ENCODE results near the gene TWF2.

TWF2 gene

GRCh38 chr3:52237006-52237656, 1.8 kb downstream of the TWF2 start:
- Mint-ChIP-seq H3K27me3 (no peaks in the 10 kb centered on the region), H3K36me3 (ENCODE audit: low read depth) (peaks cover 63% of the 10 kb centered on the region), H3K9me3 (no peaks in the 10 kb centered on the region), H3K27ac (peak overlapping the region; percentile 95), H3K4me3 (peak overlapping the region; percentile 98), H3K4me1 (ENCODE audit: low read depth) (peaks cover 83% of the 10 kb centered on the region)
- DNase-seq = peak; percentile 28

- H3K9me3 Mint-ChIP-seq = no peaks in the 10 kb centered on the region
- peak; percentile 25 for DNase-seq
- peaks cover 68% of the 10 kb centered on the region for H3K36me3 Mint-ChIP-seq (ENCODE audit: low read depth)
- peak overlapping the region; percentile 31 for H3K4me3 Mint-ChIP-seq
- peak overlapping the region; percentile 85 for H3K27ac Mint-ChIP-seq
- peaks cover 82% of the 10 kb centered on the region for H3K4me1 Mint-ChIP-seq (ENCODE audit: low read depth)
- H3K27me3 Mint-ChIP-seq = no peaks in the 10 kb centered on the region
Observed at GRCh38 chr3:52236424-52236886, 2.5 kb downstream of the TWF2 start.

GRCh38 chr3:52234516-52235447, 4.2 kb downstream of the TWF2 start:
- H3K4me1 Mint-ChIP-seq (ENCODE audit: low read depth) = peaks cover 70% of the 10 kb centered on the region
- no peak overlapping the region for H3K4me3 Mint-ChIP-seq
- H3K36me3 Mint-ChIP-seq (ENCODE audit: low read depth) = peaks cover 73% of the 10 kb centered on the region
- peak; percentile 26 for DNase-seq
- H3K27ac Mint-ChIP-seq = peak overlapping the region; percentile 85
- no peaks in the 10 kb centered on the region for H3K27me3 Mint-ChIP-seq
- no peaks in the 10 kb centered on the region for H3K9me3 Mint-ChIP-seq

GRCh38 chr3:52233968-52234367, 5.0 kb downstream of the TWF2 start:
- no peaks in the 10 kb centered on the region for H3K9me3 Mint-ChIP-seq
- H3K27ac Mint-ChIP-seq = peak overlapping the region; percentile 85
- H3K27me3 Mint-ChIP-seq = no peaks in the 10 kb centered on the region
- no peak overlapping the region for H3K4me3 Mint-ChIP-seq
- DNase-seq = peak; percentile 24
- peaks cover 68% of the 10 kb centered on the region for H3K4me1 Mint-ChIP-seq (ENCODE audit: low read depth)
- H3K36me3 Mint-ChIP-seq (ENCODE audit: low read depth) = peaks cover 74% of the 10 kb centered on the region

- peak overlapping the region; percentile 85 for H3K27ac Mint-ChIP-seq
- no peaks in the 10 kb centered on the region for H3K27me3 Mint-ChIP-seq
- peak; percentile 28 for DNase-seq
- H3K36me3 Mint-ChIP-seq (ENCODE audit: low read depth) = peaks cover 75% of the 10 kb centered on the region
- H3K4me1 Mint-ChIP-seq (ENCODE audit: low read depth) = peaks cover 66% of the 10 kb centered on the region
- H3K9me3 Mint-ChIP-seq = no peaks in the 10 kb centered on the region
- no peak overlapping the region for H3K4me3 Mint-ChIP-seq
Observed at GRCh38 chr3:52233108-52233591, 5.8 kb downstream of the TWF2 start.

GRCh38 chr3:52232279-52233107, 6.5 kb downstream of the TWF2 start:
- Mint-ChIP-seq H3K36me3 (ENCODE audit: low read depth) (peaks cover 81% of the 10 kb centered on the region), H3K27ac (peak overlapping the region; percentile 85), H3K9me3 (no peaks in the 10 kb centered on the region), H3K4me3 (no peak overlapping the region), H3K27me3 (no peaks in the 10 kb centered on the region), H3K4me1 (ENCODE audit: low read depth) (peaks cover 63% of the 10 kb centered on the region)
- DNase-seq = peak; percentile 61

- Mint-ChIP-seq H3K27me3 (no peaks in the 10 kb centered on the region), H3K4me3 (no peak overlapping the region), H3K9me3 (no peaks in the 10 kb centered on the region), H3K36me3 (ENCODE audit: low read depth) (peaks cover 82% of the 10 kb centered on the region), H3K27ac (peak overlapping the region; percentile 82), H3K4me1 (ENCODE audit: low read depth) (peaks cover 59% of the 10 kb centered on the region)
- peak; percentile 94 for DNase-seq
Observed at GRCh38 chr3:52231502-52232278, 7.3 kb downstream of the TWF2 start.

GRCh38 chr3:52230889-52231499, 8.0 kb downstream of the TWF2 start:
- DNase-seq = peak; percentile 33
- H3K4me1 Mint-ChIP-seq (ENCODE audit: low read depth) = peaks cover 60% of the 10 kb centered on the region
- peak overlapping the region; percentile 82 for H3K27ac Mint-ChIP-seq
- peaks cover 79% of the 10 kb centered on the region for H3K36me3 Mint-ChIP-seq (ENCODE audit: low read depth)
- no peak overlapping the region for H3K4me3 Mint-ChIP-seq
- H3K9me3 Mint-ChIP-seq = no peaks in the 10 kb centered on the region
- H3K27me3 Mint-ChIP-seq = no peaks in the 10 kb centered on the region

- DNase-seq = no peak
- Mint-ChIP-seq H3K4me1 (ENCODE audit: low read depth) (peaks cover 60% of the 10 kb centered on the region), H3K36me3 (ENCODE audit: low read depth) (peaks cover 74% of the 10 kb centered on the region), H3K27me3 (no peaks in the 10 kb centered on the region), H3K9me3 (no peaks in the 10 kb centered on the region), H3K27ac (peak overlapping the region; percentile 72), H3K4me3 (no peak overlapping the region)
Observed at GRCh38 chr3:52230461-52230860, 8.5 kb downstream of the TWF2 start.

GRCh38 chr3:52229656-52230055, 9.3 kb downstream of the TWF2 start:
- Mint-ChIP-seq H3K4me3 (no peak overlapping the region), H3K4me1 (ENCODE audit: low read depth) (peaks cover 59% of the 10 kb centered on the region), H3K9me3 (no peaks in the 10 kb centered on the region), H3K36me3 (ENCODE audit: low read depth) (peaks cover 68% of the 10 kb centered on the region), H3K27me3 (no peaks in the 10 kb centered on the region), H3K27ac (peak overlapping the region; percentile 72)
- no peak for DNase-seq

GRCh38 chr3:52228751-52229291, 10.1 kb downstream of the TWF2 start:
- H3K27me3 Mint-ChIP-seq = no peaks in the 10 kb centered on the region
- H3K36me3 Mint-ChIP-seq (ENCODE audit: low read depth) = peaks cover 60% of the 10 kb centered on the region
- no peak overlapping the region for H3K4me3 Mint-ChIP-seq
- DNase-seq = no peak
- H3K27ac Mint-ChIP-seq = no peak overlapping the region
- H3K4me1 Mint-ChIP-seq (ENCODE audit: low read depth) = peaks cover 58% of the 10 kb centered on the region
- no peaks in the 10 kb centered on the region for H3K9me3 Mint-ChIP-seq

- Mint-ChIP-seq H3K27ac (peak overlapping the region; percentile 93), H3K9me3 (no peaks in the 10 kb centered on the region), H3K4me3 (no peak overlapping the region), H3K4me1 (ENCODE audit: low read depth) (peaks cover 60% of the 10 kb centered on the region), H3K36me3 (ENCODE audit: low read depth) (peaks cover 54% of the 10 kb centered on the region), H3K27me3 (no peaks in the 10 kb centered on the region)
- DNase-seq = no peak
Observed at GRCh38 chr3:52228266-52228665, 10.7 kb downstream of the TWF2 start.

GRCh38 chr3:52227766-52228165, 11.2 kb downstream of the TWF2 start:
- H3K4me3 Mint-ChIP-seq = no peak overlapping the region
- H3K9me3 Mint-ChIP-seq = no peaks in the 10 kb centered on the region
- H3K27ac Mint-ChIP-seq = peak overlapping the region; percentile 93
- peaks cover 49% of the 10 kb centered on the region for H3K36me3 Mint-ChIP-seq (ENCODE audit: low read depth)
- H3K27me3 Mint-ChIP-seq = no peaks in the 10 kb centered on the region
- H3K4me1 Mint-ChIP-seq (ENCODE audit: low read depth) = peaks cover 60% of the 10 kb centered on the region
- no peak for DNase-seq

All from activated T-cell treated with anti-CD3 and anti-CD28 coated beads, Interleukin-2, amount 50 U/mL, for 24 hours (primary cell).